GM12892 (cell line): ENCODE results near the gene TALDO1.

ENCODE experiments used
- POLR2A ChIP-seq: IDR thresholded peaks from 2 replicates; pipeline ENCODE4 v1.6.1; 2011; ENCODE audit warnings: low read depth, low read length, control low read depth
- POLR2AphosphoS5 ChIP-seq: IDR thresholded peaks from 2 replicates; pipeline ENCODE4 v1.6.1; 2011; ENCODE audit warnings: low read depth, low read length, control low read depth
- TAF1 ChIP-seq: IDR thresholded peaks from 2 replicates; pipeline ENCODE4 v1.6.1; 2011; ENCODE audit warnings: low read depth, mild to moderate bottlenecking, control low read depth, low read length, borderline replicate concordance

- TF ChIP-seq POLR2AphosphoS5, result no peak
- TF ChIP-seq POLR2A, result no peak
- TF ChIP-seq TAF1, result no peak
Observed at GRCh38 chr11:722346-722811, 24.9 kb upstream of the TALDO1 start.
